ENCODE data around the gene ADAMTS12.

DNA sequence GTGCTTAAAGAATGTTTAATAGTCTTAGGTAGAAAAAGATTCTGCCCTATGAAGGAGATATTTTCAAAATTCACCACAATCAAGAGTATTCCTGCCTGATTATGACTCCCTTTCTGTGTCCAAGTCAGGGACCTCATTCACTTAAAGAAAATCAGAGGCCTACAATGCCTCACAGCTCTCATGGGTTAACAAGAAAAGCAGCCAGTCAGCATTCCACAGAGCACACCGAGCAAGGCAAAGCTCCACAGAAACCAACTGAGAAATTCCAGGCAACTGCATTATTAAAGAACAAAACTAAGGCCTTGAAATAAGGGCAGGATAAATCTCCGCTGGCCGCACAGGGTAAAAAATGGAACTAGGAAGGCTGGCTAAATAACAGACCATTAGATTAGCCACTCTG lies 289.9 kb downstream of the ADAMTS12 start:
- TF ChIP-seq, protein P1, sequence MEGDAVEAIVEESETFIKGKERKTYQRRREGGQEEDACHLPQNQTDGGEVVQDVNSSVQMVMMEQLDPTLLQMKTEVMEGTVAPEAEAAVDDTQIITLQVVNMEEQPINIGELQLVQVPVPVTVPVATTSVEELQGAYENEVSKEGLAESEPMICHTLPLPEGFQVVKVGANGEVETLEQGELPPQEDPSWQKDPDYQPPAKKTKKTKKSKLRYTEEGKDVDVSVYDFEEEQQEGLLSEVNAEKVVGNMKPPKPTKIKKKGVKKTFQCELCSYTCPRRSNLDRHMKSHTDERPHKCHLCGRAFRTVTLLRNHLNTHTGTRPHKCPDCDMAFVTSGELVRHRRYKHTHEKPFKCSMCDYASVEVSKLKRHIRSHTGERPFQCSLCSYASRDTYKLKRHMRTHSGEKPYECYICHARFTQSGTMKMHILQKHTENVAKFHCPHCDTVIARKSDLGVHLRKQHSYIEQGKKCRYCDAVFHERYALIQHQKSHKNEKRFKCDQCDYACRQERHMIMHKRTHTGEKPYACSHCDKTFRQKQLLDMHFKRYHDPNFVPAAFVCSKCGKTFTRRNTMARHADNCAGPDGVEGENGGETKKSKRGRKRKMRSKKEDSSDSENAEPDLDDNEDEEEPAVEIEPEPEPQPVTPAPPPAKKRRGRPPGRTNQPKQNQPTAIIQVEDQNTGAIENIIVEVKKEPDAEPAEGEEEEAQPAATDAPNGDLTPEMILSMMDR (conservative IDR thresholded peaks at IDR 0.05; ENCODE audit: low read length) = no peak
- TF ChIP-seq EZH2phosphoT487 (IDR thresholded peaks at IDR 0.05; ENCODE audit: borderline replicate concordance, low read depth, low read length) = no peak

All from OCI-LY7 (cell line).